Transverse colon (tissue), 3 donors: ENCODE measurements around the gene SPAG4.

Experiments
- CTCF ChIP-seq, 5 experiments: fragments of 200-600 bp in 3 of 5; fragments of 450-650 bp in 2 of 5; sonication (generic) in 3 of 5; IDR thresholded peaks; 1 replicate in 2 of 5; 2 replicates in 3 of 5; pipeline ENCODE4 v1.5.1; 2016 to 2017; ENCODE audit warnings: antibody characterized with exemption in 5 of 5, inconsistent platforms in 3 of 5, mild to moderate bottlenecking in 2 of 5, moderate library complexity in 1 of 5
- POLR2A ChIP-seq: fragments of 450-650 bp; IDR thresholded peaks from one replicate; pipeline ENCODE4 v1.6.1; 2016; ENCODE audit warnings: antibody characterized with exemption, mild to moderate bottlenecking, moderate library complexity

- TF ChIP-seq CTCF (IDR thresholded peaks at IDR 0.05) = no peak
- TF ChIP-seq POLR2A = no peak
These were observed 37.2 kb upstream of the SPAG4 start for GRCh38 chr20:35578469-35578868.
